Nephron (organoid): ENCODE results near the gene FOXA1.
"Not testable (repeated sequence)": the region's sequence is repeated elsewhere in the genome, so short reads cannot be mapped to it uniquely, and the experiment has no call there.

Experiments
- H3K27ac Mint-ChIP-seq, 3 experiments: 2 replicates each; pipeline ENCODE4 v1.8.0; 2020; ENCODE audit warnings: mixed read lengths in 3 of 3, mild to moderate bottlenecking in 2 of 3, moderate library complexity in 1 of 3
- H3K27me3 Mint-ChIP-seq: 2 replicates; pipeline ENCODE4 v1.8.0; 2021; ENCODE audit warnings: low read depth, mild to moderate bottlenecking, moderate library complexity, mixed read lengths
- H3K36me3 Mint-ChIP-seq: 2 replicates; pipeline ENCODE4 v1.8.0; 2020; ENCODE audit warnings: low read depth, mixed read lengths
- H3K4me1 Mint-ChIP-seq: 2 replicates; pipeline ENCODE4 v1.8.0; 2020; ENCODE audit warnings: mixed read lengths
- H3K4me3 Mint-ChIP-seq, 3 experiments: 2 replicates each; pipeline ENCODE4 v1.8.0; 2020; ENCODE audit warnings: mild to moderate bottlenecking in 3 of 3, mixed read lengths in 3 of 3, moderate library complexity in 2 of 3
- H3K9me3 Mint-ChIP-seq: 2 replicates; pipeline ENCODE4 v1.8.0; 2020; ENCODE audit warnings: mixed read lengths
- CTCF ChIP-seq, 3 experiments: fragments of 200-600 bp; sonication (generic); IDR thresholded peaks; one replicate each; pipeline ENCODE4 v1.5.0; 2021; ENCODE audit warnings: antibody characterized with exemption in 3 of 3; ENCODE audit not compliant: unreplicated experiment in 3 of 3

Gene FOXA1

GRCh38 chr14:37559386-37559785 is 35.7 kb downstream of the FOXA1 start:
- Mint-ChIP-seq H3K27me3 (no peaks in the 10 kb centered on the region), H3K27ac (no peak overlapping the region), H3K9me3 (peaks cover 15% of the 10 kb centered on the region), H3K36me3 (peaks cover 16% of the 10 kb centered on the region), H3K4me1 (no peaks in the 10 kb centered on the region), H3K4me3 (no peak overlapping the region)
- TF ChIP-seq CTCF (IDR thresholded peaks at IDR 0.05; ENCODE audit: unreplicated experiment in 3 of 3): no peak

GRCh38 chr14:37558740-37559139 is 36.3 kb downstream of the FOXA1 start:
- Mint-ChIP-seq H3K36me3 (peaks cover 22% of the 10 kb centered on the region), H3K27ac (no peak overlapping the region), H3K4me1 (no peaks in the 10 kb centered on the region)

GRCh38 chr14:37555596-37555995 is 39.5 kb downstream of the FOXA1 start:
- not testable (repeated sequence) for H3K4me3 Mint-ChIP-seq, H3K27ac Mint-ChIP-seq, H3K27me3 Mint-ChIP-seq, H3K4me1 Mint-ChIP-seq
- Mint-ChIP-seq H3K36me3 (peaks cover 24% of the 10 kb centered on the region), H3K9me3 (peaks cover 32% of the 10 kb centered on the region)

More at GRCh38 chr14:37558740-37559139, 36.3 kb downstream of the FOXA1 start:
- Mint-ChIP-seq H3K27me3 (no peaks in the 10 kb centered on the region), H3K4me3 (no peak overlapping the region), H3K9me3 (peaks cover 21% of the 10 kb centered on the region)
- no peak for TF ChIP-seq CTCF (IDR thresholded peaks at IDR 0.05; ENCODE audit: unreplicated experiment in 3 of 3)

GRCh38 chr14:37553935-37554550 is 41.0 kb downstream of the FOXA1 start:
- no peaks in the 10 kb centered on the region for H3K27me3 Mint-ChIP-seq
- H3K36me3 Mint-ChIP-seq: peaks cover 24% of the 10 kb centered on the region
- peaks cover 32% of the 10 kb centered on the region for H3K9me3 Mint-ChIP-seq
- H3K27ac Mint-ChIP-seq: no peak overlapping the region
- H3K4me1 Mint-ChIP-seq: no peaks in the 10 kb centered on the region
- H3K4me3 Mint-ChIP-seq: no peak overlapping the region
- no peak for TF ChIP-seq CTCF (IDR thresholded peaks at IDR 0.05; ENCODE audit: unreplicated experiment in 3 of 3)

- peaks cover 18% of the 10 kb centered on the region for H3K9me3 Mint-ChIP-seq
- no peak overlapping the region for H3K4me3 Mint-ChIP-seq
- TF ChIP-seq CTCF (IDR thresholded peaks at IDR 0.05; ENCODE audit: unreplicated experiment in 3 of 3): no peak
- no peaks in the 10 kb centered on the region for H3K4me1 Mint-ChIP-seq
- no peak overlapping the region for H3K27ac Mint-ChIP-seq
- H3K27me3 Mint-ChIP-seq: no peaks in the 10 kb centered on the region
- H3K36me3 Mint-ChIP-seq: peaks cover 9% of the 10 kb centered on the region
Measured at GRCh38 chr14:37551119-37551518, 43.9 kb downstream of the FOXA1 start.

- peaks cover 9% of the 10 kb centered on the region for H3K36me3 Mint-ChIP-seq
- H3K27me3 Mint-ChIP-seq: no peaks in the 10 kb centered on the region
- TF ChIP-seq CTCF (IDR thresholded peaks at IDR 0.05; ENCODE audit: unreplicated experiment in 3 of 3): no peak
- no peak overlapping the region for H3K4me3 Mint-ChIP-seq
- H3K9me3 Mint-ChIP-seq: peaks cover 18% of the 10 kb centered on the region
- H3K4me1 Mint-ChIP-seq: no peaks in the 10 kb centered on the region
- no peak overlapping the region for H3K27ac Mint-ChIP-seq
Measured at GRCh38 chr14:37550511-37550910, 44.5 kb downstream of the FOXA1 start.
